NCI-H345 treated with DMSO at 0.1 percent for 48 hours (cell line): ENCODE data around the gene ZNF592.
"Not testable (repeated sequence)": the region's sequence is repeated elsewhere in the genome, so short reads cannot be mapped to it uniquely, and the experiment has no call there.

Experiments
- DNase-seq: peaks from one replicate; lab custom pipeline; 2025; ENCODE audit not compliant: unreplicated experiment; lab: John Stamatoyannopoulos, UW

The ZNF592 gene

GRCh38 chr15:84827246-84827645, 78.9 kb downstream of the ZNF592 start:
- no peak for DNase-seq

GRCh38 chr15:84828086-84828908, 79.9 kb downstream of the ZNF592 start:
- no peak for DNase-seq

GRCh38 chr15:84829428-84829827, 81.0 kb downstream of the ZNF592 start:
- DNase-seq, result no peak

GRCh38 chr15:84830036-84830435, 81.6 kb downstream of the ZNF592 start:
- DNase-seq, result no peak

GRCh38 chr15:84831028-84831427, 82.6 kb downstream of the ZNF592 start:
- DNase-seq, result no peak

- DNase-seq, result no peak
Observed at GRCh38 chr15:84831613-84832012, 83.2 kb downstream of the ZNF592 start.

- no peak for DNase-seq
Observed at GRCh38 chr15:84832448-84833040, 84.2 kb downstream of the ZNF592 start.

- DNase-seq, result no peak
Observed at GRCh38 chr15:84833447-84834228, 85.2 kb downstream of the ZNF592 start.

- DNase-seq, result no peak
Observed at GRCh38 chr15:84834229-84834955, 86.0 kb downstream of the ZNF592 start.

GRCh38 chr15:84834969-84835368, 86.6 kb downstream of the ZNF592 start:
- no peak for DNase-seq

GRCh38 chr15:84835661-84836337, 87.4 kb downstream of the ZNF592 start:
- DNase-seq, result no peak

- DNase-seq, result no peak
Observed at GRCh38 chr15:84836844-84837243, 88.5 kb downstream of the ZNF592 start.

GRCh38 chr15:84839714-84840113, 91.3 kb downstream of the ZNF592 start:
- no peak for DNase-seq

- DNase-seq, result no peak
Observed at GRCh38 chr15:84840255-84840654, 91.9 kb downstream of the ZNF592 start.

GRCh38 chr15:84840741-84841429, 92.5 kb downstream of the ZNF592 start:
- DNase-seq, result no peak

- DNase-seq, result no peak
Observed at GRCh38 chr15:84842781-84843180, 94.4 kb downstream of the ZNF592 start.

- no peak for DNase-seq
Observed at GRCh38 chr15:84844964-84845363, 96.6 kb downstream of the ZNF592 start.

- not testable (repeated sequence) for DNase-seq
Observed at GRCh38 chr15:84845631-84846030, 97.2 kb downstream of the ZNF592 start.

- DNase-seq, result no peak
Observed at GRCh38 chr15:84846269-84846668, 97.9 kb downstream of the ZNF592 start.

GRCh38 chr15:84847382-84847781, 99.0 kb downstream of the ZNF592 start:
- no peak for DNase-seq
